SU-DHL-6 (cell line): ENCODE results near the gene DIAPH2.

Experiments
- EZH2phosphoT487 ChIP-seq: fragments of 200-600 bp; sonication (generic), shearing (Covaris generic); conservative IDR thresholded peaks from 2 replicates; pipeline ENCODE4 v1.6.1; 2018; ENCODE audit warnings: mild to moderate bottlenecking, antibody characterized with exemption, low read length, moderate library complexity, mixed read lengths
- TF ChIP-seq, protein P1 (sequence below): fragments of 200-600 bp; sonication (generic); IDR thresholded peaks from one replicate; pipeline ENCODE4 v1.5.1; 2017; ENCODE audit warnings: antibody characterized with exemption, mild to moderate bottlenecking, low read length, moderate library complexity; ENCODE audit not compliant: insufficient read depth, poor library complexity, severe bottlenecking

DNA sequence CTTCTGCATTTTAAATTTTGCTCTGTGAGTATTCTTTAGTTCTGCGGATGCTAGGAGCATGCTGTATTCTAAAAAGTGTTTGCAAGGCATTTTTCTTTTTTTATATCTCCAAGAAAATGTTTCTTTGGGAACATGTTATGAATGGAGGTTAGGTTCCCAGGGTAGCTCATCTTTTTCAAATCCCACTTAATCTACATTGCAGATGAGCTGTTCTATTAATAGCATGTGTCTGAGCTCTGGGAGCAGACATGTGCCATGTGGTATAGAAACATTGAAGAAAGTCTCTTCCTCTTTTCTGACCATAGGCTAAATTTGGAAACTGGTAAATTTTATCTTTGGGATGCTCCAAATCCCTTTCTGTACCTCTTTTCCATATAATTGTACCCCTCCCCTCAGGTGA is 23.2 kb downstream of the DIAPH2 start:
- TF ChIP-seq, protein P1, sequence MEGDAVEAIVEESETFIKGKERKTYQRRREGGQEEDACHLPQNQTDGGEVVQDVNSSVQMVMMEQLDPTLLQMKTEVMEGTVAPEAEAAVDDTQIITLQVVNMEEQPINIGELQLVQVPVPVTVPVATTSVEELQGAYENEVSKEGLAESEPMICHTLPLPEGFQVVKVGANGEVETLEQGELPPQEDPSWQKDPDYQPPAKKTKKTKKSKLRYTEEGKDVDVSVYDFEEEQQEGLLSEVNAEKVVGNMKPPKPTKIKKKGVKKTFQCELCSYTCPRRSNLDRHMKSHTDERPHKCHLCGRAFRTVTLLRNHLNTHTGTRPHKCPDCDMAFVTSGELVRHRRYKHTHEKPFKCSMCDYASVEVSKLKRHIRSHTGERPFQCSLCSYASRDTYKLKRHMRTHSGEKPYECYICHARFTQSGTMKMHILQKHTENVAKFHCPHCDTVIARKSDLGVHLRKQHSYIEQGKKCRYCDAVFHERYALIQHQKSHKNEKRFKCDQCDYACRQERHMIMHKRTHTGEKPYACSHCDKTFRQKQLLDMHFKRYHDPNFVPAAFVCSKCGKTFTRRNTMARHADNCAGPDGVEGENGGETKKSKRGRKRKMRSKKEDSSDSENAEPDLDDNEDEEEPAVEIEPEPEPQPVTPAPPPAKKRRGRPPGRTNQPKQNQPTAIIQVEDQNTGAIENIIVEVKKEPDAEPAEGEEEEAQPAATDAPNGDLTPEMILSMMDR = no peak
- no peak for TF ChIP-seq EZH2phosphoT487
